Peyer's patch (tissue), 4 donors: ENCODE measurements around the gene CACNA1I. TPM values are rescaled to one million over a fixed set of nuclear protein-coding genes. Genes with fewer than 3 reads are reported as not detected.

Source experiments
- DNase-seq, 3 donors: peaks; one replicate each; pipeline ENCODE4 v3.0.0-alpha.2; 2017 to 2019
- H3K27ac ChIP-seq, 4 donors: fragments of 200-600 bp; sonication (generic); one replicate each; pipeline ENCODE4 v1.5.1; 2016 to 2019
- H3K27me3 ChIP-seq, 2 donors: fragments of 200-600 bp; sonication (generic); one replicate each; pipeline ENCODE4 v1.5.1; 2019
- H3K36me3 ChIP-seq, 3 donors: fragments of 200-600 bp; sonication (generic); one replicate each; pipeline ENCODE4 v1.5.1; 2016 to 2019
- H3K4me1 ChIP-seq, 4 donors: fragments of 200-600 bp; sonication (generic); one replicate each; pipeline ENCODE4 v1.5.1; 2016 to 2019
- H3K4me3 ChIP-seq, 4 donors: fragments of 200-600 bp; sonication (generic); 1 replicate in 3 of 4; 2 replicates in 1 of 4; pipeline ENCODE4 v1.5.1; 2016 to 2019; ENCODE audit warnings: mild to moderate bottlenecking in 1 of 4
- H3K9me3 ChIP-seq, 4 donors: fragments of 200-600 bp; sonication (generic); one replicate each; pipeline ENCODE4 v1.5.1; 2016 to 2019; ENCODE audit warnings: mild to moderate bottlenecking in 1 of 4
- CTCF ChIP-seq, 6 experiments: fragments of 450-650 bp in 4 of 6; fragments of 200-600 bp in 2 of 6; sonication (generic) in 1 of 6; IDR thresholded peaks; one replicate each; pipeline ENCODE4 v1.5.1; 2017 to 2019; ENCODE audit warnings: antibody characterized with exemption in 6 of 6, mild to moderate bottlenecking in 3 of 6, moderate library complexity in 1 of 6
- POLR2A ChIP-seq, 2 donors: fragments of 450-650 bp; IDR thresholded peaks; one replicate each; pipeline ENCODE4 v1.5.1; 2017; ENCODE audit warnings: antibody characterized with exemption in 2 of 2, mild to moderate bottlenecking in 2 of 2, moderate library complexity in 2 of 2
- total RNA-seq, 4 donors: library from RNA; depleted of rRNA; stranded (reverse); fragments of >200 nt; gene quantifications; one replicate each; pipeline ENCODE4 v1.1.0, GENCODE V29; 2016

Gene CACNA1I
- total RNA-seq, 4 donors from 2014 or later = 0.95 to 6.6 (median 1.6) TPM

GRCh38 chr22:39624501-39624821, 53.9 kb downstream of the CACNA1I start:
- Histone ChIP-seq H3K9me3 (no peaks in the 10 kb centered on the region), H3K36me3 (no peaks in the 10 kb centered on the region), H3K4me3 (no peak overlapping the region), H3K27me3 (no peaks in the 10 kb centered on the region), H3K27ac (no peak overlapping the region), H3K4me1 (no peaks in the 10 kb centered on the region)
- no peak for TF ChIP-seq CTCF (IDR thresholded peaks at IDR 0.05)
- TF ChIP-seq POLR2A (IDR thresholded peaks at IDR 0.05) = no peak
- DNase-seq = no peak

GRCh38 chr22:39625569-39626537, 55.3 kb downstream of the CACNA1I start:
- no peaks in the 10 kb centered on the region for H3K9me3 ChIP-seq
- no peaks in the 10 kb centered on the region for H3K36me3 ChIP-seq
- no peak for DNase-seq
- no peak overlapping the region for H3K27ac ChIP-seq
- H3K4me3 ChIP-seq = no peak overlapping the region
- no peaks in the 10 kb centered on the region for H3K27me3 ChIP-seq
- no peak for TF ChIP-seq POLR2A (IDR thresholded peaks at IDR 0.05)
- TF ChIP-seq CTCF (IDR thresholded peaks at IDR 0.05) = no peak
- no peaks in the 10 kb centered on the region for H3K4me1 ChIP-seq

DNA sequence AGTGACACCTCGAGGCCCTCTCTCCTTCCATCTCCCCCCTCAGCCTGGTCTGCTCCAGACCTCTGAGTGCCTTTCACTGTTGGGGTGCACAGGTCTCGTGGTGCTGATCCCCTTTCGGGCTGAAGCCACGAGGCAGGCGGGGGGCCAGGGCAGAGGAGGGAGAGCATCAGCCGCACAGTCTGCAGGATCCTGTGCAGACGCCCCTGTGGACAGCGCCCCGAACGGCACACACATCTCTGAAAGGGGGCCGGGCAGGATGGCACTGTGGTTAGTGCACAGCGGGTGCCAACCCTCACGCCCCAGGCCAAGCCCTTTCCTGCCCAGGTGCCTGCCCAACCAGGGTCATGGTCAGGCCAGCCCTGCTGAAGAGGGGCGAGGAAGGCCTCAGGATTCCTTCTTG, 56.7 kb downstream of the CACNA1I start:
- Histone ChIP-seq H3K27ac (no peak overlapping the region), H3K36me3 (no peaks in the 10 kb centered on the region), H3K27me3 (no peaks in the 10 kb centered on the region), H3K4me1 (no peaks in the 10 kb centered on the region), H3K4me3 (no peak overlapping the region), H3K9me3 (no peaks in the 10 kb centered on the region)
- DNase-seq = no peak
- TF ChIP-seq CTCF (IDR thresholded peaks at IDR 0.05) = no peak
- TF ChIP-seq POLR2A (IDR thresholded peaks at IDR 0.05) = no peak

GRCh38 chr22:39627865-39628562, 57.5 kb downstream of the CACNA1I start:
- Histone ChIP-seq H3K4me3 (no peak overlapping the region), H3K36me3 (no peaks in the 10 kb centered on the region), H3K27me3 (no peaks in the 10 kb centered on the region), H3K27ac (no peak overlapping the region), H3K4me1 (no peaks in the 10 kb centered on the region), H3K9me3 (no peaks in the 10 kb centered on the region)
- TF ChIP-seq CTCF (IDR thresholded peaks at IDR 0.05) = no peak
- no peak for TF ChIP-seq POLR2A (IDR thresholded peaks at IDR 0.05)
- no peak for DNase-seq

- Histone ChIP-seq H3K27me3 (no peaks in the 10 kb centered on the region), H3K4me1 (no peaks in the 10 kb centered on the region), H3K4me3 (no peak overlapping the region), H3K36me3 (no peaks in the 10 kb centered on the region), H3K9me3 (no peaks in the 10 kb centered on the region), H3K27ac (no peak overlapping the region)
- no peak for DNase-seq
- TF ChIP-seq POLR2A (IDR thresholded peaks at IDR 0.05) (no peak), CTCF (IDR thresholded peaks at IDR 0.05) (no peak)
Observed at GRCh38 chr22:39628563-39629080, 58.1 kb downstream of the CACNA1I start.
